Activated naive CD4-positive, alpha-beta T cell treated with anti-CD3 and anti-CD28 coated beads, Interleukin-2, amount 10 ng/mL, durations not matched to agents 7 days and 5 days (primary cell): ENCODE measurements around the gene GPER1.
A peak's percentile ranks its signal among the peaks of the same experiment; 100 is the strongest.

Experiments used
- CTCF ChIA-PET: fragments of 350-600 bp; sonication (Branson Sonifier 250); formaldehyde crosslinking; loops from one replicate; lab custom pipeline; 2021; ENCODE audit warnings: antibody characterized with exemption; lab: Charles Lee
- DNase-seq: peaks from one replicate; pipeline ENCODE4 v3.0.0-alpha.2; 2020
- H3K27ac Mint-ChIP-seq: one replicate; pipeline ENCODE4 v1.8.0; 2021; ENCODE audit warnings: mild to moderate bottlenecking, moderate library complexity, mixed read lengths
- H3K27me3 Mint-ChIP-seq: one replicate; pipeline ENCODE4 v1.8.0; 2021; ENCODE audit warnings: mild to moderate bottlenecking, mixed read lengths
- H3K36me3 Mint-ChIP-seq: one replicate; pipeline ENCODE4 v1.8.0; 2021; ENCODE audit warnings: mixed read lengths
- H3K4me1 Mint-ChIP-seq: one replicate; pipeline ENCODE4 v1.8.0; 2021; ENCODE audit warnings: mixed read lengths
- H3K4me3 Mint-ChIP-seq: one replicate; pipeline ENCODE4 v1.8.0; 2021; ENCODE audit warnings: mild to moderate bottlenecking, moderate library complexity, mixed read lengths
- H3K9me3 Mint-ChIP-seq: one replicate; pipeline ENCODE4 v1.8.0; 2021; ENCODE audit warnings: mixed read lengths

Gene GPER1

DNA sequence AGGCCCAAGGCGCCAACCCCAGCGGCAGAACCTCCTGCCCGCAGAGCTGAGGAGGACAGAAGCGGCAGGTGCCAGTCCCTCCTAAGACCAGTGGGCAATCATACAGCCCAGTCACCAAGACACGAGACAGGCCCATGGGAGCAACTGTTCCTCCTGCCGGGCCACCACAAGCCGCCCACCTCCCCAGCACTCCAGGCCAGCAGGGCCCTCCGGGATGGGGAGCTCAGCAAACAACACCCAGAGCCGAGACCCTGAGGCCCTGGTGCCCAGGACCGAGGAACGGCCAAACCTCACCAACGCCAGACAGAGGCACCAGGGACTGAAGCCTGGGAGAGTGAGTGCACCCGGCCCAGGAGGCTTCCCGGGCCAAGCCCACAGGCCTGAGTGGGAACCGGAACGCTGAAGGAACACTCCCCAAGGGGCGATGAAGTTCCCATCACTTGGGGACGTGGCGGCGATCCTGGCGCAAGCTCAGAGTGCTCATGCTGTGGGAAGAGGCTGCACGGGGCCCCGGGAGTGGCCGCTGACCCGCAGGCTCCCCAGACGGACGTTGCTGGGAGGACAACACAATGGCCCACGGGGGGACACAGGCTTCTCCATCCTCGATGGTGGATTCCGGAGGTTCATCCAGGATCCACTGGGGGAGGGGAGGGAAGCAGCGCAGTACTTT is 35.1 kb downstream of the GPER1 start:
- CTCF ChIA-PET: no interaction called here
- DNase-seq: no peak
- no peaks in the 10 kb centered on the region for H3K27me3 Mint-ChIP-seq
- H3K4me1 Mint-ChIP-seq: peaks cover 14% of the 10 kb centered on the region
- no peaks in the 10 kb centered on the region for H3K9me3 Mint-ChIP-seq
- no peak overlapping the region for H3K27ac Mint-ChIP-seq
- H3K4me3 Mint-ChIP-seq: no peak overlapping the region
- H3K36me3 Mint-ChIP-seq: no peaks in the 10 kb centered on the region

GRCh38 chr7:1123715-1124114 is 35.8 kb downstream of the GPER1 start:
- Mint-ChIP-seq H3K4me3 (no peak overlapping the region), H3K27me3 (no peaks in the 10 kb centered on the region), H3K27ac (no peak overlapping the region), H3K36me3 (no peaks in the 10 kb centered on the region), H3K4me1 (peaks cover 9% of the 10 kb centered on the region), H3K9me3 (no peaks in the 10 kb centered on the region)
- CTCF ChIA-PET: no interaction called here
- DNase-seq: no peak

DNA sequence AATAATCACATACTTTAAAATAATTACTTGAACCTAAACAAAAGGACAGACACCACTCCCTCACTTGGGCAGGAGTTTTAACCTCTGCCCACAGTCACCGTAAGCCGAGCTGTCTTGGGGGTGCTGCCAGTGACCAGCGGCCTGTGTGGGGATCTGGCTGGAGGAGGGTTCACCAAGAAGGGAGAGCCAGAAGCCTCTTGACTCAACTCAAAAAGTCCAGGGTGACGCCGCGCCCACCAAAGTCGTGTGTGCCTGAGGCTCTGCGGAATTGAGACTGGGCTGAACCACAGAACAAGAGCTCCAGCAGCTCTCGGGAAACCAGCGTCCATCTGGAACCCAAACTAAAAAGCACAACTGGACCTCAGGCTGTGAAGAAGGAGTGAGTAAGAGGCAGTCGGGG is 36.3 kb downstream of the GPER1 start:
- H3K4me3 Mint-ChIP-seq: no peak overlapping the region
- no peak for DNase-seq
- H3K36me3 Mint-ChIP-seq: no peaks in the 10 kb centered on the region
- no peaks in the 10 kb centered on the region for H3K9me3 Mint-ChIP-seq
- no peak overlapping the region for H3K27ac Mint-ChIP-seq
- peaks cover 4% of the 10 kb centered on the region for H3K4me1 Mint-ChIP-seq
- CTCF ChIA-PET: interaction anchor here (1.1 kb wide), 1 partner anchor 38 kb away, joined by 3 read pairs; no protein-coding TSS in a partner anchor
- no peaks in the 10 kb centered on the region for H3K27me3 Mint-ChIP-seq

DNA sequence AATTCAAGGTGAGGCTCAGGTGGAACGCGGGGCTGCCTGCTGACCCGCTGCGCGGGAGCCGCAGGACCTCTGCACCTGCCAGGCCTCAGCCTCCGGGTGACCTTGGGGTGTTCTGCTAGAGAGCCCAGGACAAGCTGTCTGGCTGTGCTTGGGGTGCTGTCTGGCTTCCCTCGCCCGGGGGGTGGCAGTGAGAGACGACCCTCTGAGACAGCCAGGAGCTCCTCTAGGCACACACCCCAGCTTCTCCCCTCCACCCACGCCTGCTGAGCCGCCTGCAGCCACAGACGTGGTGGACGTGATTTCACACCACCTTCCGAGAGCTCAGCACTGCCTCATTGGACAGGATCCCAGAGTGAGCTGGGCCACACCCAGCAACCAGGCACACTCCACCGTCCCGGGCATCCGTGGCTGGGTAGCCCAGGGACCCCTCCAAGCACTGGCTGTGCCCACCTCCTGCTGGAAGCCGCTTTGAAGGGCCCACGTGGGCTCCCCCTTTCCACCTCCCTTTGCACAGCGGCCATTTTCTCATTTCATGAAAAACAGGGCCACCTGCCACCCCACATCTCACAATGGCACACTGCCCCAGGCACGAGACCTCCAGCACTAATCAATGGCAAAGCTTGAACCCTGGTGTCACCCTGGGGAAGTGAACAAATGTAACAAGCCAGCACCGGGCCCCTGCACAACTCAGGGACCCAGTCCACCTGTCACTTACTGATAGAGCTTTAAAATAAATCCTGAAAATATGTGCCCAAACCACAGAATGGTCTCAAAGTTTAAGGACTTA is 37.1 kb downstream of the GPER1 start:
- H3K4me3 Mint-ChIP-seq: no peak overlapping the region

GRCh38 chr7:1125603-1125969 is 37.7 kb downstream of the GPER1 start:
- peaks cover 5% of the 10 kb centered on the region for H3K36me3 Mint-ChIP-seq
- CTCF ChIA-PET: interaction anchor here (0.6 to 1.1 kb wide), 4 partner anchors 12 to 97 kb away, joined by 3 to 4 read pairs (median 3); no protein-coding TSS in a partner anchor
- no peaks in the 10 kb centered on the region for H3K9me3 Mint-ChIP-seq

More for the DNA sequence above, 37.1 kb downstream of the GPER1 start:
- CTCF ChIA-PET: interaction anchor here (0.6 to 1.1 kb wide), 4 partner anchors 12 to 98 kb away, joined by 3 to 4 read pairs (median 3); no protein-coding TSS in a partner anchor
- no peak for DNase-seq
- Mint-ChIP-seq H3K9me3 (no peaks in the 10 kb centered on the region), H3K4me1 (no peaks in the 10 kb centered on the region), H3K36me3 (peaks cover 5% of the 10 kb centered on the region), H3K27ac (no peak overlapping the region), H3K27me3 (no peaks in the 10 kb centered on the region)

DNA sequence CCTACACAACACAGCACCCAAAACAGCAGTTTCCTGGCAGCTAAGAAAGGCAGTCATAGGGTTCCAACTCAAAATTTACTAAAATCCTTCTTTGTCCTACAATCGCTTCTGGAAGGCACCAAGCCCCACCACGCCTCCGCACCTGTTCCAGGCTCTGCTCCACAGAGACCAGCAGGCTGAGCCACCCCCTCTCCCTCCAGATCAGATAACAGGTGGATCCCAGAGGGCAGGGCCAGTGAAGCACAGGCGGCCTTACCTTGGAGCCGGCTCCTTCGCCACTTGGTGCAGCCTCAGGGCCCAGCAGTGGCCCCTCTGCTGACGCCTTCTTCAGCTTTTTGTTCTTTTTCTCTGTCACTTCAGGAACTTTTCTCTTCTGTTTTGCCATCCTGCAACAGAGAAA is 39.1 kb downstream of the GPER1 start:
- H3K9me3 Mint-ChIP-seq: no peaks in the 10 kb centered on the region
- no peaks in the 10 kb centered on the region for H3K27me3 Mint-ChIP-seq
- H3K27ac Mint-ChIP-seq: no peak overlapping the region
- no peaks in the 10 kb centered on the region for H3K4me1 Mint-ChIP-seq
- H3K36me3 Mint-ChIP-seq: peaks cover 5% of the 10 kb centered on the region
- DNase-seq: no peak
- CTCF ChIA-PET: no interaction called here
- H3K4me3 Mint-ChIP-seq: no peak overlapping the region

More at GRCh38 chr7:1125603-1125969, 37.7 kb downstream of the GPER1 start:
- no peak for DNase-seq
- Mint-ChIP-seq H3K4me3 (no peak overlapping the region), H3K27me3 (no peaks in the 10 kb centered on the region), H3K27ac (no peak overlapping the region), H3K4me1 (no peaks in the 10 kb centered on the region)

- Mint-ChIP-seq H3K36me3 (peaks cover 5% of the 10 kb centered on the region), H3K4me1 (no peaks in the 10 kb centered on the region), H3K27me3 (no peaks in the 10 kb centered on the region), H3K4me3 (no peak overlapping the region), H3K27ac (no peak overlapping the region), H3K9me3 (no peaks in the 10 kb centered on the region)
- CTCF ChIA-PET: no interaction called here
- DNase-seq: no peak
Measured at GRCh38 chr7:1129431-1129830, 41.5 kb downstream of the GPER1 start.

DNA sequence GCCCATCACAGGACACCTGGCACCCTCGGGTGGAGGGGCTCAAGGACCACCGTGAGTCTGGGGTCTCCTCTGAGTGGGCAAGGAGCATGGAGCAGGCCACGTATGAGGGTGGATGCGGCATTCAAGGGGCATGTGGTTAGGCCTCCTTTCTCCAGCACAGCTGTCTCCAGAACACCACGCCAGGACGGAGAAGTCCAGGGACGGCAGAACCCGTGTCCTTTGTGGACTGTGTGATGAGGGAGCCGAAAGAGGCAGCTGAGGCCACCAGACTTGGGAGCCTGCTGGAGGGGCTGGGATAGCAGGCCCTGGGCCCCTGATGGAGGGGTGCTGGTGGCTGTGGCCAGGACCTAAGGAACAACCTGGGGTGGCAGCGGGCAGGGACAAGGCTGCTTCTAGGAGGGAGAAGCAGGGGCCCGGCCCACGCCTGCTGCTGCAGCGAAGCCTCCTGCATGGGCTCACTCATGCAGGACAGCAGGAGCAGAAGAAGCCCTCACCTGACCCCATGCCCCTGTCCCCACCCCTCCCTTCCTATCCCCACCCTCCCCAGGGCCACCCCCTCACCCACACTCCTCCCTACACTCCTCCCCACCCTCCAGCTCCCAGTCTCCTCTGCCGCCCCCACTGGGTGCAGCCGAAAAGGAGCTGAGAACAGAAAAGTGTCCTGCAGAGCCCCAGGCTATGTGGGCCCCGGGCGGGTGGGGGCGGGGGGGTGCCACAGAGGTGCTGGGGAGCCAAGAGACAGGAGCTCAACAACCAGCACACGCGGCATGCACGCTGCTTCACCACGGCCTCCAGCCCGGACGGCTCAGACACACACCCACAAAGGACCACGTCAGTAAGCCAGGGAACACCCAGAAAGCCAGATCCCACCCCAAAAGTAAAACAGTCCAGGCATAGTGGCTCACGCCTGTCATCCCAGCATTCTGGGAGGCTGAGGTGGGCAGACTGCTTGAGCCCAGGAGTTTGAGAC is 42.4 kb downstream of the GPER1 start:
- CTCF ChIA-PET: no interaction called here
- Mint-ChIP-seq H3K4me1 (no peaks in the 10 kb centered on the region), H3K4me3 (no peak overlapping the region), H3K36me3 (peaks cover 5% of the 10 kb centered on the region), H3K27me3 (no peaks in the 10 kb centered on the region), H3K9me3 (no peaks in the 10 kb centered on the region), H3K27ac (no peak overlapping the region)
- no peak for DNase-seq

DNA sequence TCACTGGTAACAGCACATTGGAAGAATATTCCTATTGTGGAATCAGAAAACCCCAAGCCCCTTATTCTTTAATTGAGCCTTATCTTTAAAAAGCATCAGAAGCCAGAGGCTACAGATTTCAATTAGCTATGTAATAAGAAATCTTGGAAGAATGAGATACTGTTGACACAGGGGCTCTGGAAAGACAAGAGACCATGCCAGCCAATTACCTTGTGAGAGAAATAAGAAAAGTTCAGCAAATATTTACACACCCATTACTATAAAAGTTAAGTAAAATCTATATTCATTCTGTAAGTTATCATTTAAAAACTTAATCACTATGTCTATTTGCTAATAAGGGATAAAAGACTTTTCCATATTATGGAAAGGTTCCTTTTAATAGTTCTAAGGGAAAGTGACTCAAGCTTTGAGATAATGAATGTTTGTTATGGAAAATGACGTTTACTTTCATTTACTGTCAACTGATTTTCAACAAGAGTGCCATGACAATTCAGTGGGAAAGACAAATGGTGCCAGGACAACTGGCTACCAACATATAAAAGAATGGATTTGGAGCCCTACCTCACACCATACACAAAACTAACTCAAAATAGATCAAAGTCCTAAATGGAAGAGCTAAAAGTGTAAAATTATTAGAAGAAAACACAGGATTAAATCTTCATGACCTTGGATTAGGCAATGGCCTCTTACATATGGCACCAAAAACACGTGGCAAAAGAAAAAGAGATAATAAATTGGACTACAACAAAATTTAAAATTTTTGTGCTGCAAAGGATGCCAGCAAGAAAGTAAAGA is 43.8 kb downstream of the GPER1 start:
- no peaks in the 10 kb centered on the region for H3K27me3 Mint-ChIP-seq
- H3K9me3 Mint-ChIP-seq: no peaks in the 10 kb centered on the region
- peaks cover 2% of the 10 kb centered on the region for H3K4me1 Mint-ChIP-seq
- peaks cover 5% of the 10 kb centered on the region for H3K36me3 Mint-ChIP-seq
- no peak overlapping the region for H3K27ac Mint-ChIP-seq
- CTCF ChIA-PET: no interaction called here
- no peak overlapping the region for H3K4me3 Mint-ChIP-seq
- DNase-seq: no peak

GRCh38 chr7:1134951-1135350 is 47.0 kb downstream of the GPER1 start:
- Mint-ChIP-seq H3K27me3 (no peaks in the 10 kb centered on the region), H3K27ac (no peak overlapping the region), H3K36me3 (no peaks in the 10 kb centered on the region), H3K4me1 (peaks cover 16% of the 10 kb centered on the region), H3K9me3 (no peaks in the 10 kb centered on the region), H3K4me3 (no peak overlapping the region)
- CTCF ChIA-PET: no interaction called here
- no peak for DNase-seq

DNA sequence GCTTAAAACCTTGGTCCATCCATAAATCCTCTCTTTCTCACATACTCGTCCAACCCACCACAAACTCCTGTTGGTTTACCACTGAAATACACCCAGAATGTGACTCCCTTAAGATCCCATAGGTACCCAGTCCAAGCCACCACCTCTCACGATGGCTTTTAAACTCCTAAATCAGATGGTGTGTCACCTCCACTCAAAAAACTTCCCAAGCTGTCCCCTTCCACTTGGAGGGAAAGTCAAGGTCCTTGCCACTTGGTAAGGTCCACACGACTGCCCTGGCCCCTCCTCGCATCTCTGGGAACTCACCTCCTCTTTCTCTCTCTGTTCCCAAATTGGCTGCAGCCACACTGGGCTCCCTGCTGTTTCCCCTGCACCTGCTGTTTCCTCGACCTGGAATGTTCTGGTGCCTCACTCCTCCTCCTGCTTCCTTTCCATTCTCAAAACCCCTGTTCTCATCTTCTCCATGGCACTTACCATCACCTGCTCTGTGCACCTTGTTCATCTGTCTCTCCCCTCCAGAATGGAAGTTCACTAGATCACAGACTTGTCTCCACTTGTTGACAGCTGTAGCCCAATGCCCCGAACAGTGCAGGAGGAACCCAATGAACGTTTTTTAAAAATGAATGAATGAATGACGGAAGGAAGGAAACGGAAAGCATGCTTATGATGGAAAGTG is 49.1 kb downstream of the GPER1 start:
- H3K9me3 Mint-ChIP-seq: no peaks in the 10 kb centered on the region
- CTCF ChIA-PET: interaction anchor here (0.9 to 3.5 kb wide), 6 partner anchors 12 to 144 kb away, joined by 3 to 18 read pairs (median 4); no protein-coding TSS in a partner anchor
- H3K27ac Mint-ChIP-seq: peak overlapping the region; percentile 83
- H3K36me3 Mint-ChIP-seq: no peaks in the 10 kb centered on the region
- H3K4me3 Mint-ChIP-seq: peak overlapping the region; percentile 76
- no peak for DNase-seq
- H3K4me1 Mint-ChIP-seq: peaks cover 16% of the 10 kb centered on the region
- no peaks in the 10 kb centered on the region for H3K27me3 Mint-ChIP-seq

DNA sequence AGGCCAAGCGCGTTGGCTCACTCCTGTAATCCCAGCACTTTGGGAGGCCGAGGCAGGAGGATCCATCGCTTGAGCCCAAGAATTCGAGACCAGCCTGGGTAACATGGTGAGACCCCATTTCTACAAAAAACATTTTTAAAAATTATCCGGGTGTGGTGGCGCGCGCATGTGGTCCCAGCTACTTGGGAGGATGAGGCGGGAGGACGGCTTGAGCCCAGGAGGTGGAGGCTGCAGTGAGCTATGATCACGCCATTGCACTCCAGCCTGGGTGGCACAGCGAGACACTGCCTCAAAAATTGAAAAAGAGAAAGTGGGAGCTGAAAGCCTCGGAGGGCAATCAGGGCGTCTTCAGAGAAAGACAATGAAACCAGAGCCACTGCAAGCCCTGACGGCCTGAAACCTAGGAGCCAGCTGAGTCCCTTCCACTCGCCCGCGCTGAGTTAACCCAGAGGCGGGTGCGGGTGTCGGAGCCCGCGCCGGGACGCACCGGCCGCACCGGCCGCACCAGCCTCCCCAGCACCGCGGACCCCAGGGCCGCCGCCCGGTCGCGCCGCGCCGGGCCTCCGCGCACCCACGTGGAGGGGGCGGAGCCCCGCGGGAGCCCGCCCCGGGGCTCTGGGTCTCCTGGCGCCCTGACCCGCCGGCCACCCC is 49.7 kb downstream of the GPER1 start:
- peak overlapping the region; percentile 87 for H3K4me3 Mint-ChIP-seq
- H3K4me1 Mint-ChIP-seq: peaks cover 16% of the 10 kb centered on the region
- no peak for DNase-seq
- H3K27ac Mint-ChIP-seq: peak overlapping the region; percentile 83
- no peaks in the 10 kb centered on the region for H3K9me3 Mint-ChIP-seq
- H3K27me3 Mint-ChIP-seq: peaks cover 1% of the 10 kb centered on the region
- H3K36me3 Mint-ChIP-seq: no peaks in the 10 kb centered on the region
- CTCF ChIA-PET: interaction anchor here (0.9 to 3.5 kb wide), 8 partner anchors 13 to 145 kb away, joined by 3 to 18 read pairs (median 4); no protein-coding TSS in a partner anchor
